SU-DHL-6 (cell line): ENCODE data around the gene NXF2B.

Source experiments
- H2AFZ ChIP-seq: fragments of 200-600 bp; sonication (generic); 2 replicates; pipeline ENCODE4 v1.6.1; 2014; ENCODE audit warnings: low read depth, mild to moderate bottlenecking, moderate library complexity, mixed read lengths, antibody characterized with exemption, low read length; ENCODE audit not compliant: severe bottlenecking
- H3F3A ChIP-seq: fragments of 200-600 bp; shearing (Covaris generic); 2 replicates; pipeline ENCODE4 v1.6.0; 2016; ENCODE audit warnings: antibody characterized with exemption, mild to moderate bottlenecking; ENCODE audit not compliant: insufficient read depth
- H3K27ac ChIP-seq: fragments of 200-600 bp; sonication (generic); 2 replicates; pipeline ENCODE4 v1.5.1; 2016; ENCODE audit warnings: low read depth, mild to moderate bottlenecking, low read length, moderate library complexity, mixed read lengths
- H3K27me3 ChIP-seq: fragments of 200-600 bp; sonication (generic), shearing (Covaris generic); 2 replicates; pipeline ENCODE4 v1.6.0; 2014; ENCODE audit warnings: mild to moderate bottlenecking, low read length
- H3K36me3 ChIP-seq: fragments of 200-600 bp; sonication (generic); 2 replicates; pipeline ENCODE4 v1.6.1; 2014; ENCODE audit warnings: mild to moderate bottlenecking, low read length, mixed read lengths
- H3K4me2 ChIP-seq: fragments of 300-600, 200-600 bp; shearing (Covaris generic), sonication (generic); 2 replicates; pipeline ENCODE4 v1.6.0; 2014; ENCODE audit warnings: low read length, low read depth, mild to moderate bottlenecking; ENCODE audit not compliant: poor library complexity, severe bottlenecking
- H3K4me3 ChIP-seq: fragments of 200-600 bp; sonication (generic); 2 replicates; pipeline ENCODE4 v1.5.1; 2014; ENCODE audit warnings: antibody characterized with exemption, low read length, mild to moderate bottlenecking, mixed read lengths; ENCODE audit not compliant: insufficient read depth, poor library complexity, severe bottlenecking
- H3K79me2 ChIP-seq: fragments of 200-600 bp; sonication (generic); 2 replicates; pipeline ENCODE4 v1.6.1; 2014; ENCODE audit warnings: mild to moderate bottlenecking, low read length, moderate library complexity; ENCODE audit not compliant: insufficient read depth
- H3K9ac ChIP-seq: fragments of 200-600 bp; sonication (generic); 2 replicates; pipeline ENCODE4 v1.7.0; 2014; ENCODE audit warnings: mild to moderate bottlenecking, low read length
- H3K9me2 ChIP-seq: fragments of 200-600 bp; sonication (generic); replicated peaks from 2 replicates; pipeline ENCODE4 v1.6.1; 2014; ENCODE audit warnings: low read length; ENCODE audit not compliant: insufficient read depth
- H3K9me3 ChIP-seq: fragments of 200-600 bp; sonication (generic); 2 replicates; pipeline ENCODE4 v1.6.1; 2014; ENCODE audit warnings: low read length, mixed read lengths; ENCODE audit not compliant: insufficient read depth
- H4K20me1 ChIP-seq: fragments of 200-600 bp; sonication (generic); 2 replicates; pipeline ENCODE4 v1.6.1; 2014; ENCODE audit warnings: low read depth, mild to moderate bottlenecking, antibody characterized with exemption, low read length, moderate library complexity, mixed read lengths
- EZH2phosphoT487 ChIP-seq: fragments of 200-600 bp; sonication (generic), shearing (Covaris generic); conservative IDR thresholded peaks from 2 replicates; pipeline ENCODE4 v1.6.1; 2018; ENCODE audit warnings: mild to moderate bottlenecking, antibody characterized with exemption, low read length, moderate library complexity, mixed read lengths
- TF ChIP-seq, protein P1 (sequence below): fragments of 200-600 bp; sonication (generic); IDR thresholded peaks from one replicate; pipeline ENCODE4 v1.5.1; 2017; ENCODE audit warnings: antibody characterized with exemption, mild to moderate bottlenecking, low read length, moderate library complexity; ENCODE audit not compliant: insufficient read depth, poor library complexity, severe bottlenecking

The NXF2B gene

GRCh38 chrX:102338162-102338561 lies 101.6 kb downstream of the NXF2B start:
- Histone ChIP-seq H3K9me2 (no peaks in the 10 kb centered on the region), H3K4me2 (no peak overlapping the region)

More at GRCh38 chrX:102338162-102338561, 101.6 kb downstream of the NXF2B start:
- no peaks in the 10 kb centered on the region for H3K27me3 ChIP-seq
- no peaks in the 10 kb centered on the region for H3F3A ChIP-seq
- H3K9me3 ChIP-seq: no peaks in the 10 kb centered on the region
- H3K36me3 ChIP-seq: no peaks in the 10 kb centered on the region
- no peaks in the 10 kb centered on the region for H3K79me2 ChIP-seq
- TF ChIP-seq, protein P1, sequence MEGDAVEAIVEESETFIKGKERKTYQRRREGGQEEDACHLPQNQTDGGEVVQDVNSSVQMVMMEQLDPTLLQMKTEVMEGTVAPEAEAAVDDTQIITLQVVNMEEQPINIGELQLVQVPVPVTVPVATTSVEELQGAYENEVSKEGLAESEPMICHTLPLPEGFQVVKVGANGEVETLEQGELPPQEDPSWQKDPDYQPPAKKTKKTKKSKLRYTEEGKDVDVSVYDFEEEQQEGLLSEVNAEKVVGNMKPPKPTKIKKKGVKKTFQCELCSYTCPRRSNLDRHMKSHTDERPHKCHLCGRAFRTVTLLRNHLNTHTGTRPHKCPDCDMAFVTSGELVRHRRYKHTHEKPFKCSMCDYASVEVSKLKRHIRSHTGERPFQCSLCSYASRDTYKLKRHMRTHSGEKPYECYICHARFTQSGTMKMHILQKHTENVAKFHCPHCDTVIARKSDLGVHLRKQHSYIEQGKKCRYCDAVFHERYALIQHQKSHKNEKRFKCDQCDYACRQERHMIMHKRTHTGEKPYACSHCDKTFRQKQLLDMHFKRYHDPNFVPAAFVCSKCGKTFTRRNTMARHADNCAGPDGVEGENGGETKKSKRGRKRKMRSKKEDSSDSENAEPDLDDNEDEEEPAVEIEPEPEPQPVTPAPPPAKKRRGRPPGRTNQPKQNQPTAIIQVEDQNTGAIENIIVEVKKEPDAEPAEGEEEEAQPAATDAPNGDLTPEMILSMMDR: no peak
- no peak for TF ChIP-seq EZH2phosphoT487
- no peaks in the 10 kb centered on the region for H4K20me1 ChIP-seq
- no peak overlapping the region for H2AFZ ChIP-seq
- H3K27ac ChIP-seq: no peak overlapping the region
- no peak overlapping the region for H3K4me3 ChIP-seq
- H3K9ac ChIP-seq: no peak overlapping the region
